Ectodermal cell (in vitro differentiated cells): Measurements from ENCODE around the gene FGA.

ENCODE experiments used
- H3K27ac ChIP-seq: 2 replicates; pipeline ENCODE4 v1.7.0; 2013; ENCODE audit warnings: mild to moderate bottlenecking, low read depth, low read length; ENCODE audit not compliant: insufficient read depth, poor library complexity, severe bottlenecking
- H3K27me3 ChIP-seq: 2 replicates; pipeline ENCODE4 v1.7.0; 2013; ENCODE audit warnings: mild to moderate bottlenecking, low read length; ENCODE audit not compliant: insufficient read depth, control insufficient read depth, poor library complexity, severe bottlenecking
- H3K36me3 ChIP-seq: one replicate; pipeline ENCODE4 v1.7.0; 2013; ENCODE audit warnings: low read length; ENCODE audit not compliant: control insufficient read depth, insufficient read depth
- H3K4me1 ChIP-seq: one replicate; pipeline ENCODE4 v1.7.0; 2013; ENCODE audit warnings: low read length; ENCODE audit not compliant: control insufficient read depth, insufficient read depth
- H3K4me3 ChIP-seq: 2 replicates; pipeline ENCODE4 v1.7.0; 2013; ENCODE audit warnings: low read depth, low read length, control low read depth; ENCODE audit not compliant: insufficient read depth
- H3K9me3 ChIP-seq: 2 replicates; pipeline ENCODE4 v1.7.0; 2013; ENCODE audit warnings: mild to moderate bottlenecking, low read length, moderate library complexity; ENCODE audit not compliant: control insufficient read depth
- WGBS, 2 experiments: methylation state at CpG; one replicate each; pipeline ENCODE4 v1.1.7; 2013; ENCODE audit warnings: missing lambda C conversion rate in 2 of 2; 5-methylcytosine and 5-hydroxymethylcytosine counted together

Gene FGA

DNA sequence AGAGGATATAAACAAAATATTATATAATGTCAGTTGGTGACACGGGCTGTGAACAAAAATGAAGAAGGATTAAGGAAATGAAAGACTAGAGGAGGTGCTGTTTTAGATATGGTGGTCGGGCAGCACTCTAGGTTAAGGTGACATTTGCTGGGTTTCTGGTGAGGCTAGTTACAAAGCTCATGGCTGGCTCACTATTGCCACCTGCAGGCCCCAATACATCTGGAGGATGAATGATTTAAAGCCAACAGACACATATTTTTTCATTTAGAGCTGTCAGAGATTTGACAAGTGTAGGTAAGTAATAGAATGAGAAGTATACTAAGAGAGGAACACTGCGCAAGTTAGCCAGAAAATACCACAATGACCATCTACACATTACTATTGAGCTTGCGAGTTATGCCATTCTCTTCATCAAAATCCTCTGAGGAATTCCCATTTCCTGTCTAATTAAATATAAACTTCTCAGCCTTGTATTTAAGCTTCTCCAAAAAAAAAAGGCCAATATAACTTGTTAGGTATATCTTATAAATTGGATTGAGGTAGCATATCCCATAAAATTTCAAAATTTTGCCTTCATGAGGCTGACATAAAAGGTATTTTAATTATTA, 28.3 kb upstream of the FGA start:
- no peaks in the 10 kb centered on the region for H3K4me1 ChIP-seq
- H3K27me3 ChIP-seq = no peaks in the 10 kb centered on the region
- no peak overlapping the region for H3K27ac ChIP-seq
- H3K9me3 ChIP-seq = no peaks in the 10 kb centered on the region
- H3K36me3 ChIP-seq = no peaks in the 10 kb centered on the region
- 50 to 56% methylated on average over 4 of the region's 4 CpGs for WGBS, 2 experiments
- H3K4me3 ChIP-seq = no peak overlapping the region

DNA sequence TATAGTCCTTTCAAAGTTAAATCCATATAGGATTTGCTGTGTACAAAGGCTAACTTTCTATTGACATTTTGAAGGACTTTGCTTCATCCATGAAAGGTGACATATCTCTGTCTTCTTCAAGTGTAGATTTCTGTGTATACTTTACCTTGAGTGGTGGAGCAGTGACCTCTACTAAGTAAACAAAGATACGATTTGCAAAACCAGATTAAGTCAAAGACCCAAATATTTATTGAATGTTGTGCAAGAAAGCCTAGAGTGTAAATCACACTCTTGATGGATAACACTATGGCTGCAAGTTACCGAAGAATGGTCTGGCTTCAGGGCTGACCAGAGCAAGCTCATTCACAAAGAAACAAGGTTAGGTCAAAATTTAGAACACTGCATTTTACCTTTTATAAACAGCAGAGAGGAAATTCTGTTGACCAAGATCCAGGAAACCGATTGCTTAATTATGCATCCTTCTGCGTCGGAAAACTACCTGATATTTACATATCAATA, 27.3 kb upstream of the FGA start:
- Histone ChIP-seq H3K9me3 (no peaks in the 10 kb centered on the region), H3K27me3 (no peaks in the 10 kb centered on the region), H3K36me3 (no peaks in the 10 kb centered on the region), H3K4me1 (no peaks in the 10 kb centered on the region), H3K4me3 (no peak overlapping the region), H3K27ac (no peak overlapping the region)
- 88 to 91% methylated on average over 3 to 5 of the region's 5 CpGs for WGBS, 2 experiments

DNA sequence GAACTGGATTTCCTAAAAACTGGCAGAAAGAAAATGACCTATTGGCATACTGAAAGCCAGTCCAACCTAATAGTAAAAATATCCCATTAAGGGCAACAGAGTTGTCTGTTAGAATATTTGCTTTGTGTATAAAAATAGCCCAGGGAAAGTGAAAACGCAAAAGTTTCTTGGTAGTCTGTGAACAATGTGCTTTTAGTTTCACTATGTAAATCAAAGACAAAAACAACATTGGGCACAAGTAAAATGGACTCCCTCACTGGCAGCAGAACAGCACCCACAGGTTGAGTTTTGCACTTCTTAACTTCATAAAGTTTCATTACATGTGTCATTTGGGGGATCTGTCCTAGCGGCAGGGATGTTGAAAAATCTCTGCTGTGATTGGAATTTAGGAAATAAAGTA, 26.2 kb upstream of the FGA start:
- no peak overlapping the region for H3K27ac ChIP-seq
- WGBS, 2 experiments = 93 to 94% methylated on average over 1 to 2 of the region's 2 CpGs

DNA sequence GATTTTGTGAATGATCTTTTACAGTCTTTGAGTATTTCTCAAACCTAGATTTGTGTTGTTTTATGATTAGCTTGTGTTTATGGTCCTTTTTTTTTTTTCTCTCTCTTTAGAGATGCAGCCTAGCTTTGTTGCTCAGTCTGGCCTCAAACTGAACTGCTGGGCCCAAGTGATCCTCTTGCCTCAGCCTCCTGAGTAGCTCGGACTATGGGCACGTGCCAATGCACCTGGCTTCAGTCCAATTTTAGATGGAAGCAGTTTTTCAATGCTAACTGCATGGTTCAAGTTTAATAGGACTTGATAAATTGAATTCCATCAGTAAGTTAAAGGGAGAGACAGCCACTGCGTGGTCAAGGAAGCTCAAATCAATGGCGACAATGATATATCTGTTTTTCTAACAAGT, 25.7 kb upstream of the FGA start:
- Histone ChIP-seq H3K36me3 (no peaks in the 10 kb centered on the region), H3K4me1 (no peaks in the 10 kb centered on the region), H3K27me3 (no peaks in the 10 kb centered on the region), H3K27ac (no peak overlapping the region), H3K9me3 (no peaks in the 10 kb centered on the region), H3K4me3 (no peak overlapping the region)
- 89 to 94% methylated on average over 4 of the region's 4 CpGs for WGBS, 2 experiments

More for the DNA sequence above, 26.2 kb upstream of the FGA start:
- H3K36me3 ChIP-seq = no peaks in the 10 kb centered on the region
- H3K4me3 ChIP-seq = no peak overlapping the region
- H3K27me3 ChIP-seq = no peaks in the 10 kb centered on the region
- no peaks in the 10 kb centered on the region for H3K9me3 ChIP-seq
- H3K4me1 ChIP-seq = no peaks in the 10 kb centered on the region

DNA sequence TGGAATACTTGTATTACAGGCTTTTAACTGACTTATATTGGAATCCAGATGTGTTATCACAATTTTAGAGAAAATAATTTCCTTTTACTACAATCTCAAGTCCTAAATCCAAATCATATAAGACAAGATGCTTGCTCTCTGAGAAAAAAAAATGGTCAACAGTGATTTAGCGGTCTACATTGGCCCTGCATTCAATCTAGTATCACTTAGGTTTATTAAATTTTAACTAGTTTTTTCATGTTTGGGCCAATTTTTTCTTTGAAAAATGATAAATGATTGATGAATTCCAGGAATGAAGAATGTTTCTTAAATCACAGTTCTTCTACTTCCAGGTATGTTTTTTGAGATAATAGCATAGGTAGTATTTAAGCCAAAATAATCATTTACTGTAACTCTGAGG, 24.7 kb upstream of the FGA start:
- Histone ChIP-seq H3K4me3 (no peak overlapping the region), H3K9me3 (no peaks in the 10 kb centered on the region), H3K36me3 (no peaks in the 10 kb centered on the region), H3K27ac (no peak overlapping the region), H3K4me1 (no peaks in the 10 kb centered on the region), H3K27me3 (no peaks in the 10 kb centered on the region)
- WGBS, 2 experiments = no CpG with 5 or more reads among the region's 1 CpG

DNA sequence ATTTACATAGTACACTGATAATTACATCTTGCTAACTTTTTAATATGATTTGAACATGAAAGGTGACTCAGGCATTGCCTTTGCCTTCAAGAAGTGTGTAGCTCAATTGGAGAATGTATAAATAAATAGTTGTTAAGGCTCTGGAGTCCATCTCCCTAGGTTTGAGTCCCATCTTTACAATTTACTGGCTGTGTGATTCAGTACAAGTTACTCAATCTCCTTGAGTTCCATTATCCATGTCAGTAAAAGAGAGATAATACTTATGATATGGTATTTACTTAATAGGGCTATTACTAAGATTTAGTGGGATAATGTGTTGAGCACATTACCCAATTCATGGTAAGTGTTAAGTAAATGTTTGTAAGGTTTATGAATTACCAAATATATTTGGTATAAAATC, 23.8 kb upstream of the FGA start:
- no peaks in the 10 kb centered on the region for H3K9me3 ChIP-seq
- H3K27ac ChIP-seq = no peak overlapping the region
- no peaks in the 10 kb centered on the region for H3K36me3 ChIP-seq
- H3K4me1 ChIP-seq = no peaks in the 10 kb centered on the region
- H3K27me3 ChIP-seq = no peaks in the 10 kb centered on the region
- H3K4me3 ChIP-seq = no peak overlapping the region

DNA sequence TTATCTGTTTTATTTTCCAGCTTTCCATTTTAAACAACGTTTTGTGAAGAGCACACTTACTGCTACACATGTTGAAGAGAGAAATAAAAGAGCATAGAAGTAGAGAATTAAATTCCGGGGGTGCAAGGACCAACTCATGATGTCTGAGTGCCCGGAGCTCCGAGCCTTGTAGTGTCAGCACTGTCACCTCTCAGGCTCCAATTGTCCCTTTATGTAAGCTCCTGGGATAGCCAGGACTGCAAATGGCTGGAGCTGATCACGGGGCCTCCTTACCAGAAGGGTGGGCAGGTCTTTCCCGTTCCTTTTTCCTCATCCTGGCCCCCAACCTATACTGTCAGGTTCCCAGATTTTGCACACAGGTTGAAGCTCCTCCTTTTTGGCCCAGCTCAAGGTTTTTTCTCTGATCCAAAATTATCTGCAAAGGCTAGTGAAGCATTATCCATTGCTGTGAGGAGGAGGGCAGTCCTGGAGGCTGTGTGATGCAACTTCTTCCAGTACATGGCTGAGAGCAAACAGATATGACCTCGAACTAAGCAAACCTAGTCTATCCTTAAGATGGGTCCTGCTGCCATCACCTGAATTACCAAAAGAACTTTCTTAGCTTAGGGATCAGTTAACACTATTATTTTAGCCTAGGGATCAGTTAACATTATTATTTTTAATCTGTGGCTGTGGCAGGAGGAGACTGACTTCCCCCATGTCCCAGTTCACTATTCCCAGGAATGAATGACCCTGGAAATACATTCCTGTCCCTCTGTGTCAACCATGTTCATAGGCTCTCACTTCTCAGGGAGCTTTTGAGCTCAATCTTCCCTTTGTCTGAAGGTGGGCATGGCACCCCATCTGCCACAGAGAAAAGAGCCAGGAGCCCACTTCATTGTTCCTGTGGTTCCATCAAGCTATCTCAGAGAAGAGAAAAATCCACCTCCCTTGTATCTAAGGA, 22.2 kb upstream of the FGA start, which contains the start of gene FGG:
Gene FGG (minus strand): TSS at position 185 of the 943 bp plus-strand sequence. CDS start 47 bp downstream, at position 138.
- 85 to 89% methylated on average over 7 of the region's 7 CpGs for WGBS, 2 experiments
- Histone ChIP-seq H3K9me3 (no peaks in the 10 kb centered on the region), H3K4me3 (no peak within 1 kb of the TSS), H3K27ac (no peak within 1 kb of the TSS), H3K27me3 (no peaks in the 10 kb centered on the region), H3K4me1 (no peaks in the 10 kb centered on the region), H3K36me3 (no peaks in the 10 kb centered on the region)

GRCh38 chr4:154611833-154612232, 21.3 kb upstream of the FGA start:
- Histone ChIP-seq H3K27ac (no peak overlapping the region), H3K4me3 (no peak overlapping the region), H3K9me3 (no peaks in the 10 kb centered on the region), H3K4me1 (no peaks in the 10 kb centered on the region), H3K36me3 (no peaks in the 10 kb centered on the region), H3K27me3 (no peaks in the 10 kb centered on the region)
- 89% methylated on average over 1 of the region's 1 CpG; no CpG with 5 or more reads in 1 of the 2 experiments for WGBS, 2 experiments

- Histone ChIP-seq H3K27ac (no peak overlapping the region), H3K27me3 (no peaks in the 10 kb centered on the region), H3K36me3 (no peaks in the 10 kb centered on the region), H3K4me3 (no peak overlapping the region), H3K9me3 (no peaks in the 10 kb centered on the region), H3K4me1 (no peaks in the 10 kb centered on the region)
- WGBS, 2 experiments = 68 to 88% methylated on average over 2 to 4 of the region's 4 CpGs
Observed at GRCh38 chr4:154610582-154610981, 20.0 kb upstream of the FGA start.

DNA sequence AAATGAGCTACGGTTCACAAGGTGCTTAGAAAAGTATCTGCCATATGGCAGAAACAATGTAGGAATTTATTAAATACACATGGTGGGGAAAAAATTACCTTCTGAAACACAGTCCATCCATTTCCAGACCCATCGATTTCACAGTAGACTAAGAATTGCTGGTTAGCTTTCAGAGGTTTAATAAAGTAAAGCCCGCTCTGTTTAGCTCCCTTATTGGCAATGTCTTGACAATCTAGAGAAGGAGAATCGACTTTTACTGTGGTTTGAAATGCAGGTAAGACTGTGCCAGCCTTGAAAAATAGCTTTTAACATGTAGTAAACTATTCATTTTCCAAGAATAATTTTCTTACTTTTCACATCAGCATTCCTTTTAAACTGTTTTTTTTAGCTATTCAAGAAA, 19.0 kb upstream of the FGA start:
- Histone ChIP-seq H3K4me1 (no peaks in the 10 kb centered on the region), H3K9me3 (no peaks in the 10 kb centered on the region), H3K4me3 (no peak overlapping the region), H3K27ac (no peak overlapping the region), H3K36me3 (no peaks in the 10 kb centered on the region), H3K27me3 (no peaks in the 10 kb centered on the region)
- WGBS, 2 experiments = 94 to 95% methylated on average over 4 of the region's 4 CpGs
